Epidermal melanocyte (primary cell): ENCODE data around the gene GYG2.
"Not testable (repeated sequence)": the region's sequence is repeated elsewhere in the genome, so short reads cannot be mapped to it uniquely, and the experiment has no call there.

Source experiments
- DNase-seq: peaks from one replicate; pipeline ENCODE4 v3.0.0; 2011; ENCODE audit warnings: low spot score; ENCODE audit not compliant: insufficient read length

The GYG2 gene

DNA sequence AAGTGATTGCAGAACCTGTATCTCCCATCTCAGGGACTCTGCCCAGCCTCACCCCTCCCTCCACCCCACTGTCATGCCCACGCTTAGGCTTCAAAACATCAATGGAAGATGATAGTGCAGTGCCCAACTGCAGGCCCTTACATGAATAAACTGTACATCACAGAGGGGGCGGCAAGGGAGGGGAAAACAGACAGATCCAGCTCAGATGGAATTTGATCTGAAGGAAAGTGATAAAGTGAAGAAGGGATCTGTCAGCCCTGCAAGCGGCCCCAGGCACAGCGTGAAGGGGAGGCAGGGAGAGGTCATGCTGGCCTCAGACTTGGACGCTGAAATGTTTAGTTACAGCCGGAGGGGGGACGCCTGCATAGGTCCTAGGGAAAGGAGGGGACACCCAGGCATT, 38.5 kb downstream of the GYG2 start:
- no peak for DNase-seq

- no peak for DNase-seq
Measured at GRCh38 chrX:2870650-2871049, 41.9 kb downstream of the GYG2 start.

DNA sequence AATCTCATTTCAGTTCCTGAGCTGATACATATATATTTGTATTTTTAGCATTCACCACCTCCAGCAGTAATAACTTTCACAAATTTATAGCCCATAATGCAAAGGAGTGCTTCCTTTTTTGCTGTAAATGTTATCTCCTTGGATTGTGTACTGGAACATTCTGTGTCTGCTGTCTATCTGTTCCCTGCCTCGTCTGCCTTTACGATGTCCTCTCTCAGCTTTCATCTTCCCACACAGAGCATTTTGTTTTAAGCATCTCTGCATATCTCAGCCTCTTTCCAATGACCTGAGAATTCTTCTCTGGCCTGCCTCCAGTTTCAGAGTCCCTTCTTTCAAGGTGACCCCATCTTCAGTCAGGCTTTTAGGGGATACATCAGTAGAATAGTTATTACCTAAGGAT, 43.1 kb downstream of the GYG2 start:
- no peak for DNase-seq

DNA sequence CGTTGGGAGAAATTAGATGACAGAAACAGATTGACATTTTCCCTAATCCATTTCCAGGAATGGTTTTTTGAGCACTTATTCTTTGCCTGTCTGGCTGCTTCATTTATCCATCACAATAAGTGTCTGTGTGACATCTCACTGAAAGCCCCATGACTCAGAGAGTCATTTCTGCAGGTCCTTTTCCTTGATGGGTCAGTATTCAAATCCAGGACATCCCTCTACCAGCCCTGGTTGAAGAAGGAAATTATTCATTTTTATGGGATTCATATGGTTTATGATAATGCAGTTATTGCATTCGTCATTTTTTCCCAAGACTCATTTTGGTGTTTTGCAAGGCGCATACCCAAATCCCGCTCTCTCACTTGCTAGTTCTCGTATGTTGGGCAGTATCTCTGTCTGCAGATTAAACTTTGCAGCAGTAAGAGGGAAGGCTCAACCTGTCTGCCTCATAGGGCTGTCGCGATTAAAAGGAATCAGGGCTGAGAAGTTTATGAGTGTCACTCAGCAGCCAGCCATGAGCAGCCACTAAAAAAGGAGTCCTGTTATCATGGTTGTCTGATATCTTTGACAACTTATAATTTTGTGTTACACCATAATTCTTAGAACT, 44.0 kb downstream of the GYG2 start:
- no peak for DNase-seq

DNA sequence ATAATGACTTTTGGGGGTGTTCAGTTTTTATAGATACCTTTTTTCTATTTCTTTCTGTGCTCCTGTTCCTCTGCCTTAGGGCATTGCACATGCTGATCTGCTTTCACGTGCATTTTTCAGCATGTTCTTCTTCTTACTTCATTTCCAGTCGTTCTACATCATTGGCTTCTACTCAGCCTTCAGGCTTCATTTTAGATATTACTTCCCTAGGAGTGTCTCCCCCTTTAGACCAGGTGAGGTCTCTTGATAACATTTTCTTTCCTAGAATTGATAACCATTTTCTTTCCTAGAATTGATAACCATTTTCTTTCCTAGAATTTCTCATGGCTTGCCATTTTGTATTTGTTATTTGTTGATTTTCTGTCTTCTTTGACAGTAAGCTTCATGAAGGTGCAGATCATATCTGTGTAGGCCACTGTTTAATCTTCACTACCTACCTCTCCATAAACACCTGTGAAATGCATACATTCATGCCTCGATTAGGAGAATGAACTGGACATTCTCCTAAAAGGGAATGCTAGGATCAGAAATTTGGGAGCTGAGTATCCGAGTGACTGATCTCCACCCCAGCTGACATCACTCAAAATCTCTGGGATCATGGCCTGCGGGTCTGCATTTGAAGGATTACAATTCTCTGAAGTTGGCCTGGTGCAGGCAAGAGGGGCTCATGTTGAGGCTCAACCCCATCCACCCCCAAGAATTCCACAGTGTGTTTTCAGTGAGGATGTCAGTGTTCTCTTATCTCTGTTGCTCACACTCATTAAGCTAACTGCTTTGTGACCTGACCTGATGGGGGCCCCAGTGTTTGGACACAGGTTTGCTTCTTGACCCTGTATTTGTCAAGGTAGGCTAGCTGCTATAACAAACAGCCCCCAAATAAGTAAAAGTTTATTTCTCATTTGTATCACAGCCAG, 45.7 kb downstream of the GYG2 start:
- DNase-seq: no peak

DNA sequence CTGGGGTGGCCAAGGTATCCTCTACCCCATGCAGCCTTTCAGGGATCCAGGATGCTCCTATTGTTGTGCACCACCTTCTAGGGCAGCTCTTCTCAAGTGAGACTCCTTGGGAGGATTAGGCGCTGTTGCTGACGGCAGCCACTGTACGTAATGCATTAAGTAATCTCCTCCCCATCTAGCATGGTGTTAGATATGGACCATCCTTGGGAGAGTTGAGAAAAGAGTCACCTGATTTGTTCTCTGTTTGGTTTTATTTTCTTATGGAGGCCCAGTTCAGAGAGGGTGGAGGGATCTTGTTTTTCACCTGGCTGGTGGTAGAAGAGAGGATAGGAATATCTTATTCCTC, 46.4 kb downstream of the GYG2 start:
- DNase-seq: no peak

GRCh38 chrX:2875798-2876399, 47.2 kb downstream of the GYG2 start:
- no peak for DNase-seq

- no peak for DNase-seq
Measured at GRCh38 chrX:2878563-2878962, 49.8 kb downstream of the GYG2 start.

GRCh38 chrX:2879670-2880069, 50.9 kb downstream of the GYG2 start:
- no peak for DNase-seq

- no peak for DNase-seq
Measured at GRCh38 chrX:2883770-2884169, 55.0 kb downstream of the GYG2 start.

DNA sequence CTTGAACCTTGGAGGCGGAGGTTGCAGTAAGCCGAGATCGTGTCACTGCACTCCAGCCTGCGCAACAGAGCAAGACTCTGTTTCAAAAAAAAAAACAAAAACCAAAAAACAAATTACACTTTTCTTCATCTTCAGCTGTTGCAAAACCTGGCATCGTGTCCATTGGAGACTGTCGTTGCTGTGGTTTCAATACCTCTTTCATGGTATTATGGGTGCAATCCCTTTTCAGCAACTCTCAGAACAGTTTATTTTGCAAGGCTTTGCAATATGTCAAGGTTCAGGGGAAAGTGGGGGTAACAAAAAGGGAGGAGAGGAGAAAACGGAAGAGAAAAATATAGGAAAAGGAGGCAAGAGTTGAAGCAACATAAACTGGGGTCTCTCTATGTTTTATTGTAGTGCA, 59.6 kb downstream of the GYG2 start:
- DNase-seq: no peak

- DNase-seq: no peak
Measured at GRCh38 chrX:2889045-2889605, 60.4 kb downstream of the GYG2 start.

- DNase-seq: not testable (repeated sequence)
Measured at GRCh38 chrX:2889706-2890490, 61.2 kb downstream of the GYG2 start.

DNA sequence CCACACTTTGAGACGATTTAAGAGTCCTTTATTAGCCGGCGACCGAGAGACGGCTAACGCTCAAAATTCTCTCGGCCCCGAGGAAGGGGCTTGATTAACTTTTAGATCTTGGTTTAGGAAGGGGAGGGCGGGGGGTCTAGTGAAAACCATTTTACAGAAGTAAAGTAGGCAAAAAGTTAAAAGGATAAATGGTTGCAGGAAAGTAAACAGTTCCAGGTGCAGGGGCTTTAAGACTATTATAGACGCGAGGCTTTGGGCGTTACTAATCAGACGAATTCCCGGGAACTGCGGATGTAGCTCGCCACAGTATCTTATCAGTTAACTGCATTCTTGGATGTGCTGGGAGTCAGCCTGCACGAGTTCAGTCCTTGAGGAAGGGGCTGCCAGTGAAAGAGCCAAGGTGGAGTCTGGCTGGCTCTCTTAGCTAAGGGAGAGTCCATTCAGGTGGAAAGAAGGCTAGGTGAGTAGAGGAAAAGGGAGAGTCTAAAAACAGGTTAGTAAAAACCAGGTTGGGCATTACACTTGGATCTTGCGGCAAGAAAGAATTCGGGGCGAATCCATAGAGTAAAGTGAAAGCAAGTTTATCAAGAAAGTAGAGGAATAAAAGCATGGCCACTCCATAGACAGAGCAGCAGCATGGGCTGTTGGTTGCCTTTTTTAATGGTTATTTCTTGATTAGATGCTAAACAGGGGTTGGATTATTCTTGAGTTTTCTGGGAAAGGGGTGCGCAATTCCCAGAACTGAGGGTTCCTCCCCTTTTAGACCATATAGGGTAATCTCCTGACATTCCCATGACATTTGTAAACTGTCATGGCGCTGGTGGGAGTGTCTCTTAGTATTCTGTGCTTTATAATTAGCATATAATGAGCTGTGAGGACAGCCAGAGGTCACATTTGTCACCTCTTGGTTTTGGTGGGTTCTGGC, 62.1 kb downstream of the GYG2 start:
- not testable (repeated sequence) for DNase-seq

DNA sequence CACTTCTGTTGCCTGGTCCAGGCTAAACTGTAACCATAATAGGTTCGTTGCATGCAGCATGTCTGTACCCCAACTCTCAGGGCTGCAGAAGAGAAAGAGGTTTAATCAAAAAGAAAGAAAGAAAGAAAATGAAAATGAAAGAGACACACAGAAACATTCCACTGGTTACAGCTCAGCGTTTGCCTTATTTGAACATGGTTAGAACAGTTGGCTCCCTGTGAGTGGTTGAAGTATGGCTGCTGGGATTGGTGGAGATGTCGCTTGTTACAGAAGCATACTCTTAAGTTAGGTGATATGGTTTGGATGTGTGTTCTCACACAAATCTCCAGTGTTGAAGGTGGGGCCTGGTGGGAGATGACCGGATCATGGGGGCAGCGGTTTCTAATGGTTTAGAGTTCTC, 64.1 kb downstream of the GYG2 start:
- DNase-seq: no peak

GRCh38 chrX:2894885-2895292, 66.2 kb downstream of the GYG2 start:
- no peak for DNase-seq

DNA sequence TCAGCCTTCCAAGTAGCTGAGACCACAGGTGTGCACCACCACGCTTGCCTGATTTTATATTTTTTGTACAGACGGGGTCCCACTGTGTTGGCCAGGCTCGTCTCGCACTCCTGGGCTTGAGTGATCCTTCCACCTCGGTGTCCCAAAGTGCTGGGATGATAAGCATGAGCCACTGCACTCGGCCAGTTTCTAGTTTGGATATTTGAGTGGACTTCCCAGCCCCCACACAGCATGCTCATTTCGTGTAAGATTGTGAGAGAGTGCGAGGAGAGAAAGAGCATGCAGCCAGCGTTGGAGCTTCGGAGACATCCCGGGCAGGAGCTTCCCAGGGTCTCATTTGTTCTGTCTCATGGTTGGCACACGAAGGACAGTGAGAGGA, 68.6 kb downstream of the GYG2 start:
- DNase-seq: no peak

GRCh38 chrX:2897690-2898623, 69.2 kb downstream of the GYG2 start:
- not testable (repeated sequence) for DNase-seq

DNA sequence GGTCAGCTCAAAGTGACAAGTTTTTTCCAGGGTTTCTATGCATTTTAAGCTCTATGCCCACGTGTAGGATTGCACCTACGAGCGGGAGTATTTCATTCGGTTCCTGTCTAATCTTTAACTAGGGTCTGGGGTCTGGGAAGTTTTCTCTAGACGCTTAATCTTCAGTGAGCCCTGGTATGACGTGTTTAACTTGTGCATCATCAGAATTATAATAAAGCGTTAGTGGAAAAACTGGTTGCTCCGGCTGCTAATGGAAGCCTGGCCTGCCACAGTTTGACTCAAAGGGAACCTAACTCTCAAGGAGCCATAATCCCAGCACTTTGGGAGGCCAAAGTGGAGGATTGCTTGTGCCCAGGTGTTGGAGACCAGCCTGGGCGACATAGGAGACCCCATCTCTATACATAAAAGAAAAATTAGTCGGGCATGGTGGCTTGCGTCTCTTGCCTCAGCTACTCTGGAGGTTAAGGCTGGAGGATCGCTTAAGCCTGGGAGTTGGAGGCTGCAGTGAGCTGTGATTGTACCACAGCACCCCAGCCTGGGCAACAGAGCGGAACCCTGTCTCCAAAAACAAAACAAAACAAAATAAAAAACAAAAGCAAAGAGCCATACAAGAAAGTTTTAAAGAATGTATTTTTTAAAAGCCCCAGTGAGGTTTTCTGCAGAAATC, 70.2 kb downstream of the GYG2 start:
- no peak for DNase-seq
